H9 (cell line): ENCODE results near the gene KCNH2. TPM values are rescaled to one million over a fixed set of nuclear protein-coding genes. Genes with fewer than 3 reads are reported as not detected.

ENCODE experiments used
- DNase-seq: peaks from one replicate; pipeline ENCODE4 v3.0.0-alpha.2; 2017
- H2AFZ ChIP-seq: one replicate; pipeline ENCODE4 v1.6.1; 2013; ENCODE audit warnings: mild to moderate bottlenecking, low read length, control low read depth, moderate library complexity
- H2AK5ac ChIP-seq: 2 replicates; pipeline ENCODE4 v1.6.1; 2013; ENCODE audit warnings: low read length, control low read depth, mixed read lengths; ENCODE audit not compliant: insufficient read length
- H2BK120ac ChIP-seq: one replicate; pipeline ENCODE4 v1.6.1; 2013; ENCODE audit warnings: low read depth, mild to moderate bottlenecking, low read length, control low read depth, inconsistent platforms; ENCODE audit not compliant: poor library complexity, severe bottlenecking
- H2BK12ac ChIP-seq: 2 replicates; pipeline ENCODE4 v1.6.1; 2013; ENCODE audit warnings: low read length, control low read depth, mixed read lengths, low read depth; ENCODE audit not compliant: insufficient read length
- H2BK15ac ChIP-seq: 2 replicates; pipeline ENCODE4 v1.6.1; 2013; ENCODE audit warnings: low read depth, low read length, control low read depth
- H2BK20ac ChIP-seq: one replicate; pipeline ENCODE4 v1.6.1; 2013; ENCODE audit warnings: low read depth, mild to moderate bottlenecking, low read length, control low read depth, inconsistent platforms; ENCODE audit not compliant: poor library complexity, severe bottlenecking
- H2BK5ac ChIP-seq: 2 replicates; pipeline ENCODE4 v1.6.1; 2013; ENCODE audit warnings: low read length, control low read depth, mixed read lengths; ENCODE audit not compliant: insufficient read length
- H3K14ac ChIP-seq: 2 replicates; pipeline ENCODE4 v1.6.1; 2013; ENCODE audit warnings: low read length, control low read depth; ENCODE audit not compliant: insufficient read depth
- H3K18ac ChIP-seq: 2 replicates; pipeline ENCODE4 v1.6.1; 2013; ENCODE audit warnings: low read depth, mild to moderate bottlenecking, mixed read lengths, low read length, control low read depth; ENCODE audit not compliant: insufficient read length
- H3K23ac ChIP-seq: 2 replicates; pipeline ENCODE4 v1.6.1; 2013; ENCODE audit warnings: low read length, control low read depth, mixed read lengths, low read depth; ENCODE audit not compliant: insufficient read length
- H3K23me2 ChIP-seq: 2 replicates; pipeline ENCODE4 v1.6.1; 2013; ENCODE audit warnings: low read depth, mild to moderate bottlenecking, mixed read lengths, low read length, control low read depth; ENCODE audit not compliant: insufficient read length, poor library complexity, severe bottlenecking
- H3K27ac ChIP-seq: 2 replicates; pipeline ENCODE4 v1.5.1; 2013; ENCODE audit warnings: low read length, control low read depth, mixed read lengths, low read depth; ENCODE audit not compliant: insufficient read length
- H3K27me3 ChIP-seq: 2 replicates; pipeline ENCODE4 v1.6.1; 2013; ENCODE audit warnings: low read length, control low read depth, inconsistent platforms; ENCODE audit not compliant: insufficient read depth
- H3K4ac ChIP-seq: 2 replicates; pipeline ENCODE4 v1.6.1; 2013; ENCODE audit warnings: low read depth, mild to moderate bottlenecking, control low read depth, inconsistent platforms, low read length, moderate library complexity
- H3K4me1 ChIP-seq: 2 replicates; pipeline ENCODE4 v1.6.1; 2013; ENCODE audit warnings: low read length, control low read depth, inconsistent platforms; ENCODE audit not compliant: insufficient read depth
- H3K4me2 ChIP-seq: 2 replicates; pipeline ENCODE4 v1.6.1; 2013; ENCODE audit warnings: low read length, control low read depth, mixed read lengths; ENCODE audit not compliant: insufficient read length, insufficient read depth
- H3K56ac ChIP-seq: 2 replicates; pipeline ENCODE4 v1.6.1; 2013; ENCODE audit warnings: low read depth, mild to moderate bottlenecking, mixed read lengths, low read length, control low read depth; ENCODE audit not compliant: insufficient read length
- H3K79me1 ChIP-seq: 2 replicates; pipeline ENCODE4 v1.6.1; 2013; ENCODE audit warnings: low read depth, mild to moderate bottlenecking, moderate library complexity, low read length, control low read depth, inconsistent platforms; ENCODE audit not compliant: insufficient read depth, poor library complexity, severe bottlenecking
- H3K79me2 ChIP-seq: 2 replicates; pipeline ENCODE4 v1.6.1; 2013; ENCODE audit warnings: low read length, control low read depth, inconsistent platforms; ENCODE audit not compliant: insufficient read depth
- H3K9ac ChIP-seq: 2 replicates; pipeline ENCODE4 v1.6.1; 2013; ENCODE audit warnings: low read length, control low read depth, mixed read lengths; ENCODE audit not compliant: insufficient read length; ENCODE audit errors: extremely low read depth
- H3K9me3 ChIP-seq: one replicate; pipeline ENCODE4 v1.6.1; 2013; ENCODE audit warnings: low read depth, low read length, inconsistent platforms; ENCODE audit not compliant: control insufficient read depth
- H3T11ph ChIP-seq: one replicate; pipeline ENCODE4 v1.6.1; 2013; ENCODE audit warnings: mild to moderate bottlenecking, low read length, control low read depth, inconsistent platforms
- H4K20me1 ChIP-seq: one replicate; pipeline ENCODE4 v1.6.1; 2013; ENCODE audit not compliant: control insufficient read depth, insufficient read length, insufficient read depth
- H4K5ac ChIP-seq: 2 replicates; pipeline ENCODE4 v1.6.1; 2013; ENCODE audit warnings: low read depth, mild to moderate bottlenecking, mixed read lengths, low read length, control low read depth; ENCODE audit not compliant: insufficient read length
- H4K8ac ChIP-seq: replicated peaks from 2 replicates; pipeline ENCODE4 v1.6.1; 2013; ENCODE audit warnings: low read length, control low read depth, mixed read lengths, low read depth; ENCODE audit not compliant: insufficient read length
- H4K91ac ChIP-seq: 2 replicates; pipeline ENCODE4 v1.6.1; 2013; ENCODE audit warnings: low read depth, mild to moderate bottlenecking, moderate library complexity, mixed read lengths, low read length, control low read depth; ENCODE audit not compliant: insufficient read length
- H3K27ac Mint-ChIP-seq, 3 experiments: 2 replicates in 2 of 3; 3 replicates in 1 of 3; pipeline ENCODE4 v1.8.0; 2020 to 2021; ENCODE audit warnings: mixed read lengths in 3 of 3, mild to moderate bottlenecking in 1 of 3, moderate library complexity in 1 of 3
- H3K27me3 Mint-ChIP-seq: 2 replicates; pipeline ENCODE4 v1.8.0; 2021; ENCODE audit warnings: low read depth, mild to moderate bottlenecking, moderate library complexity, mixed read lengths
- H3K36me3 Mint-ChIP-seq, 3 experiments: 2 replicates in 2 of 3; 3 replicates in 1 of 3; pipeline ENCODE4 v1.8.0; 2020 to 2021; ENCODE audit warnings: low read depth in 3 of 3, mixed read lengths in 3 of 3; ENCODE audit not compliant: insufficient read depth in 1 of 3
- H3K4me1 Mint-ChIP-seq, 2 experiments: 2 replicates each; pipeline ENCODE4 v1.8.0; 2020; ENCODE audit warnings: mixed read lengths in 2 of 2
- H3K4me3 Mint-ChIP-seq, 2 experiments: 2 replicates in 1 of 2; 3 replicates in 1 of 2; pipeline ENCODE4 v1.8.0; 2020 to 2021; ENCODE audit warnings: mild to moderate bottlenecking in 2 of 2, mixed read lengths in 2 of 2, moderate library complexity in 1 of 2
- H3K9me3 Mint-ChIP-seq, 2 experiments: 2 replicates in 1 of 2; 3 replicates in 1 of 2; pipeline ENCODE4 v1.8.0; 2020; ENCODE audit warnings: mild to moderate bottlenecking in 2 of 2, mixed read lengths in 2 of 2, moderate library complexity in 1 of 2
- CTCF ChIP-seq: fragments of 200-600 bp; sonication (generic); conservative IDR thresholded peaks from 3 replicates; pipeline ENCODE4 v1.8.0; 2021; ENCODE audit warnings: antibody characterized with exemption, mild to moderate bottlenecking
- WGBS: extraction: QIAGEN DNeasy Blood & Tissue Kit; methylation state at CpG from one replicate; pipeline ENCODE4 v1.1.7; 2013; ENCODE audit warnings: missing lambda C conversion rate, low lambda C conversion rate, mixed read lengths; ENCODE audit not compliant: insufficient read length; ENCODE audit errors: extremely low coverage; 5-methylcytosine and 5-hydroxymethylcytosine counted together
- total RNA-seq: library from RNA; stranded (reverse); gene quantifications from 2 replicates; pipeline ENCODE4 v1.2.1, GENCODE V29; 2021

Gene KCNH2
- total RNA-seq, 1 experiment from 2014 or later: 4.5 TPM

GRCh38 chr7:150968734-150969372 is 9.3 kb downstream of the KCNH2 start:
- Histone ChIP-seq H4K20me1 (no peaks in the 10 kb centered on the region), H2AFZ (no peak overlapping the region), H3K14ac (no peak overlapping the region), H4K91ac (no peak overlapping the region), H3K9me3 (no peaks in the 10 kb centered on the region), H3K4me2 (no peak overlapping the region), H3K23ac (no peak overlapping the region), H3K4me1 (no peaks in the 10 kb centered on the region), H4K8ac (no peak overlapping the region), H3K18ac (no peak overlapping the region), H3K79me2 (no peaks in the 10 kb centered on the region), H2AK5ac (no peak overlapping the region), H2BK15ac (no peak overlapping the region), H3K56ac (no peak overlapping the region), H3K27ac (no peak overlapping the region), H2BK5ac (no peak overlapping the region), H3K4ac (no peak overlapping the region), H3K79me1 (no peaks in the 10 kb centered on the region), H4K5ac (no peak overlapping the region), H3T11ph (no peak overlapping the region), H2BK12ac (no peak overlapping the region), H3K9ac (no peak overlapping the region), H2BK20ac (no peak overlapping the region), H3K27me3 (no peaks in the 10 kb centered on the region), H3K23me2 (no peaks in the 10 kb centered on the region), H2BK120ac (no peak overlapping the region)
- peaks cover 0 to 3% (median 0%) of the 10 kb centered on the region in 3 experiments; a peak in 3 of 7 replicates for H3K36me3 Mint-ChIP-seq
- H3K27me3 Mint-ChIP-seq: peaks cover 29% of the 10 kb centered on the region
- no peak for TF ChIP-seq CTCF
- H3K9me3 Mint-ChIP-seq: no peaks in the 10 kb centered on the region
- no peak overlapping the region for H3K27ac Mint-ChIP-seq
- H3K4me1 Mint-ChIP-seq: peaks cover 29 to 49% of the 10 kb centered on the region in 2 experiments
- DNase-seq: no peak
- H3K4me3 Mint-ChIP-seq: no peak overlapping the region
- no CpG with 5 or more reads among the region's 16 CpGs for WGBS
